SIG-M5 (cell line): ENCODE measurements around the gene SLC25A10.
"Not testable (repeated sequence)": the region's sequence is repeated elsewhere in the genome, so short reads cannot be mapped to it uniquely, and the experiment has no call there.

Experiments
- DNase-seq: peaks from one replicate; lab custom pipeline; 2025; lab: John Stamatoyannopoulos, UW

SLC25A10 gene

GRCh38 chr17:81722184-81723120, 10.4 kb downstream of the SLC25A10 start:
- DNase-seq = no peak

- DNase-seq = no peak
Observed at GRCh38 chr17:81723651-81724209, 11.6 kb downstream of the SLC25A10 start.

DNA sequence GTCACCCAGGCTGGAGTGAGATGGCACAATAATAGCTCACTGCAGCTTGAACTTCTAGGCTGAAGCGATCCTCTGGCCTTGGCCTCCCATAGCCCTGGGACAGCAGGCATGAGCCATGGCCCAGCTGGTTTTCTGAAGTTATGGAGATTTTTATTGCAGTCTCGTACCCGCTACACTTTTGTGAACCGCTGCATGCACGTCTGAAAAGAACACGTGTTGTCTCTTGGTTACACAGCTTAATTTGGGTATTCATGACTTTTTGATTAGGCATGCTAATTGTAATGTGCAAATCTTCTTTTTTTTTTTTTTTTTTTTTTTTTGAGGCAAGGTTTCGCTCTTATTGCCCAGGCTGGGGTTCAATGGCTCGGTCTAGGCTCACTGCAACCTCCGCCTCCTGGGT, 13.4 kb downstream of the SLC25A10 start:
- no peak for DNase-seq

- no peak for DNase-seq
Observed at GRCh38 chr17:81726004-81726403, 13.9 kb downstream of the SLC25A10 start.

DNA sequence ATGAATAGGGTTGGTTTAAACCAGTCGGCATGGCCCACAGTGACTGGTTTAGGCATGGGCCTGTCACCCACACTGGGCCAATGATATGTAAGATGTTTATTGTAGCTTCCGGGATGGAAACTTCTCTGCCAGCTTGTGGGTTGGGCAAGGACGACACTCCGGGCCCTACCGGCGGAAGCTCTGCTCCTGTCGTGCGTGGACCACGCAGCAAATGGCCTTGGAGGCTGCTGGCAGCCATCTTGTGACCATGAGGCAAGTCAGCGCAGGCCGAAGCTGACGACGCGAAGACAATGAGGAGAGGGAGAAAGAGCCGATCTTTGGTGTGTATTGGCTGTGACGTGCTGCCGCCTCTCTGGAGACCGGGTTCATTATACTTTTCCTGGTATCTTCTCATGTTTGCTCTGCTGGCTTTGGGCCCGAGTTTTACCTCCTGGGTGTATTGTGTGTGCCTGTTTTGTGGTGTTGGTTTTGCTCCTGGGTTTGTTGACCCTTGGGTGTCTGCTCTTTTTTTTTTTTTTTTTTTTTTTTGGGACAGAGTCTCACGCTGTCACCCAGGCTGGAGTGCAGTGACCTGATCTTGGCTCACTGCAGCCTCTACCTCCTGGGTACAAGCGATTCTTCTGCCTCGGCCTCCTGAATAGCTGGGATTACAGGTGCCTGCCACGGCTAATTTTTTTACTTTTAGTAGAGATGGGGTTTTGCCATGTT, 15.4 kb downstream of the SLC25A10 start:
- DNase-seq = no peak

DNA sequence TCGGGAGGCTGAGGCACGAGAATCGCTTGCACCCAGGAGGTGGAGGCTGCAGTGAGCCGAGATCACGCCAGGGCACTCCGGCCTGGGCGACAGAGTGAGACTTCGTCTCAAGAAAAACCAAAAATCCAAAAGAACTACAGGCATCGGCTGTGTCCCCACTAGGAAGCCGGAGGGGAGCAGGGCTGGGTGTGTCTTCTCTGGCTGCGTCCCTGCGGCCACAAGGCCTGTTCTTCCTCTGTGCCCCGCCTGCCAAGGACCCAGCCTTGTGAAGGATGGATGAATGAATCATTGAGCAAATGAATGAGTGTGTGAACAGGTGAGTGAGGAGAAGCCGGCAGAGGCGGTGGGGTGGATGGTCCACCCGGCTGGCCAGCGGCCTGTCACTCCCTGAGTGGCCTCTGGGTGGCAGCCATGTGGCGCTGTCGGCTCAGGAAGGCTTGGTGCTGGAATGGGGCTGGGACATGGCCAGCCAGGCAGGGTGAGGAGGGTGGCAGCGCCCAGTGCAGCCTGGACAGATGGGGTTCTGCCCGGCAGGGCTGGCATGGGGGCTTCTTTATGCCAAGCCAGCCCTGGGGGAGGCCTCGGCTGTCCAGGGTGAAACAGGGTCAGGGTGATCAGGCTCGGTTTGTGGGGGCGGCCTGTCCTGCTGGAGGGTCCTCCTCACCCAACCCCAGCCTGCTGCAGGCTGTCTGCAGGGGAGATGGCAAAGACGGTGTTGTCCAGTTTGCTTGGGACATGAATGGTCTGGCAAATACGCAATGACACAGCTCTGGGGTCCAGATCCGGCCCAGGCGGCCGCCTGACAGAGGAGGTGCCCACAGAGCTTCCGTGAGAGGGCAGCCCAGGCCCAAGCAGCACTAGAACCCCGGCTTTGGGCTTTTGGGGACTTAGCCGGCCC, 21.7 kb downstream of the SLC25A10 start:
- DNase-seq = no peak

GRCh38 chr17:81734405-81735263, 22.6 kb downstream of the SLC25A10 start:
- no peak for DNase-seq

DNA sequence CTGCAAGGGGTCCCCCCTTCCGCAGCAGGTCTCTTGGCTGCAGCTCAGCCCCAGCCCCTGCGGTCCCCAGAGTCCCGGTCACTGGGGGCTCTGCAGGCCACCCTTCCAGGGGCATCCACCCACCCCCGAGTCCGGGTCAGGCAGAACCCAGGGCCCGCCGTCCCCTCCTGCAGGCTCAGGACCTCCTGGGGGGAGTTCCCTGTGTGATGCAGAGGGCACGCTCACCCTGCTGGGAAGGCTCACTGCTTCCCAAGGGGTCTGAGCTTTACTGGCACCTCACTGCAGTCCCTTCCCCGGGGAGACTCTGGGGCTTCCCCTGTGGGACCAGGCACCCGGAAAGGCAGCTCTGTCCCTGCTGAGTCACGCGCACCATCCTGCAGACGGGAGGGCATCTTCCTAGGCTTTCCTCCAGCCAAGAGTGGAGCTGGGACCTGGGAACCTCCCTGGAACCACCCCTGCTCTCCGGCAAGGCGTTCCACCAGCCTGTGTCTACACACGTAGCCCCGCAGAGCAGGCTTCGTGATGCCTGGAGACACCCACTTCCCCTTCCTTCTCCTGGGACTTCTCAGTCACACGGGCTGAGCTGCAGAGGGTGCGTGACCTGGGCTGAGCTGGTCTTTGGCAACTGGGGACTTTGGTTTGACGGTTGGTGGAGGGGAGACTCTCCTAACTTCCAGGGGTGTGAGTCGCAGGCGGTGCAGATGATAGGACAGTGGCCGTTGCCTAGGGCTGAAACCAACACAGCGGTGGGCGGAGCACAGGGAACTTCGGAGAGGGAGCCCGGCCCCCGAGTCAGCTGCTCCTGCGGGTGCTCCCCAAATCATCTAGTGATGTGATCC, 23.4 kb downstream of the SLC25A10 start:
- peak; percentile 76 for DNase-seq

- no peak for DNase-seq
Observed at GRCh38 chr17:81737947-81738800, 26.1 kb downstream of the SLC25A10 start.

DNA sequence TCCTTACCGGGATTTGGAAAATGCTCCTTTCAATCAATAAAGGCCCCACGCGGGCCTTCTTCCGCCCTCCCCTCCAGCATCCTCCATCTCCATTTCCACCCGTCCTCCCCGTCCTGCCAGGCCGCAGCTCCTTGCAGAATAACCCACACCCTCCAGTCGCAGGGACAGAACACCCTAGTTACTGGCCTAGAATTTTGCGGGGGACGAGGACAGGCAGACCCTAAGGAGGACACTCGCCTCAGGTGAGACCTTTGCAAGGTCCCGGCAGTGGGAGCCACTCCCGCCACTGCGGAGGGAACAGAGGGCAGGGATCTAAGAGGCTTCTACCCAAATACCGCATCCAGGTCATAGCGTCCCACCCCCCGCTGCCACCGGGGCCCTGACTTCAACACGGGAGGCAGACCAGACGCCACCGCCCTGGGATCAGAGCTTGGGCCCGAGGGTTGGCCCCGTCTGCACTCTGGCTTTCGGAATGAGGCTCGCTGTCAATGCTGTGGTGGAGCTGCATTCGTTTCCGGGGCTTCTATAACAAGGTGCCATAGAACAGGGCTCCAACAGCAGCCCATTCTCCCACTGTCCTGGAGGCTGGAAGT, 26.8 kb downstream of the SLC25A10 start:
- DNase-seq = no peak

- DNase-seq = not testable (repeated sequence)
Observed at GRCh38 chr17:81739593-81739992, 27.5 kb downstream of the SLC25A10 start.

DNA sequence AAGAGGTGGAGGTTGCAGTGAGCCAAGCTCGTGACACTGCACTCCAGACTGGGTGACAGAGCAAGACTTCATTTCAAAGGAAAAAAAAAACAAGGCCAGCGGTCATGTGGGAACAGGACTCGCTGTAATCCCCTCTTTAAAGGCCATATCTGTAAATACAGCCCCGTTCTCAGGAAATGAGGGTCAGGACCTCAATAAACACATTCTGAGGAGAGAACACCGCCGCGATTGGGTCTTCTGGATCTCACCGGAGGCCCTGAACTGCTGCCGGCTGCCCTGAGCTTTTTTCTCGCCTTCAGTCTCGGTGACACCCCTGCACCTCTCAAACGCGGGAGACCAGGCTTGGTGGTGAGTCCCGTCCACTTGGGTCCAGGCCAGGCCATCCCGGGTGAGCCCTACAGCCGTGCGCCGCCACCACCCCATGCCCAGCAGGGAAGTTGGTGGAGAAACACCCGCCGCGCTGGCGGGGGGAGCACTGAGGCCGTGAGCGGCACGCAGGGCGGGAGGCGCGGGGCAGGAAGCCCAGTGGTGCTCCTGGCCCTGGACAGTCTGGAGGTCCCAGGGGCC, 28.4 kb downstream of the SLC25A10 start:
- DNase-seq = no peak

DNA sequence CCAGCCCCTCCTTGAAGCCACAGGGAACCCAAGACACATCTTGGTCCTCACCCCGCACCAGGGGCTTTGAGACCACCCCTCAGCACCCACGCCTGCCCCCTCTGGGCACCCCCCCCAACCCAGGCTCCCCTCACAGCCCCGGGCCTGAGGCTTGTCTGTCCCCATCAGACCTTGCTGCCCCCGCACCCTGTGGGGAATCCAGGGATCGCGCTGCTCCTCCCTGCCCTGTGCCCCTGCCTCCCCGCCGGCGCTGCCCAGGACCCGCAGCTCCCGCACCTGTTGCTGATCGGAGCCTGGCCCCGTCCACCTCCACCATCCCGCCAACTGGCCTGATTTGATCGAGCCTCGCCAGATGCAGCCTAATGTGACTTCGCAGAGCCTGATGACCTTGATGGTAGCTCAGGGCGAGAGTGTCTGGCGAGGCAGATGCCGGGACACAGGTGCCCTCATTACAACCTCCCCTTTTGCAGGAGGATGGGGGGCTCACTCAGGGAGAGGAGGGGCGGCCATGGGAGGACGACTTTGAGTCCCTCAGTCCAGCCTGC, 29.0 kb downstream of the SLC25A10 start:
- DNase-seq = no peak

DNA sequence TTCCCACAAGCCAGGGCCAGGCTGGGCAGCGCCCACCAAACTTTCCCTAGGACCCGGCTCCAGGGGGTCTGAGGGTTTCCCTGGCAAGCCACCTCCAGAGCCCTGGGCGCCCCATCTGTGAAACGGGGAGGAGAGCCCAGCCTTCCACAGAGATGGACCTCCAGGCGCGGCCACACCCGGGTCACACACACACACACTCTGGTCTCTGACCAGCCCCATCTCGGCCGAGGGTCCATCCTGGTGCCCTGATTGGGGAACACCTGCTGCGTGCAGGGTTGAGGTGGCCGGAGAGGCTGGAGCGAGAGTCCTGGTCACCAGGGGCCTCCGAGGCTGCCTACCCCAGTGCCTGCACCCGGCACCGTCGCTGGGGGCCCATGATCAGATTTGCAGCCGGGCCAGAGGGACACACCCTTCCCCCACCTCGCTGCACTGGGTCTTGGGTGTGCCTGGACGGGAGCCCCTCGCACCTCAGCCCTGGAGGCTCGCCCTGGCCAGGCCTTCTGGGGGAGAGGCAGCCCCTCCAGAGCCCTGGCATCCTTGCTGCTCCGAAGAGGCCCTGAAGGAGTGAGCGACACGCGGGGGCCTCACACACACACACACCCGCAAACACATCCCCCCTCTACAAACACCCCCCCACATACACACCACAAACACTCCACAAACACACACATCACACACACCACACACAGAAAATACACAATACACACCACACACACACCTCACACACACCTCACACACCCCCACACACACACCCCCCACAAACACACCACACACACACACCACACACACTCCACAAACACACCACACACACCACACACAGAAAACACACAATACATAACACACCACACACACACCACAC, 29.7 kb downstream of the SLC25A10 start:
- DNase-seq = no peak
